Measurements from ENCODE around the gene PRAMEF33.
"Not testable (repeated sequence)": the region's sequence is repeated elsewhere in the genome, so short reads cannot be mapped to it uniquely, and the experiment has no call there.

Gene PRAMEF33

GRCh38 chr1:13303239-13303638 lies at the start of gene PRAMEF33:
PRAMEF33 (plus strand) TSS chr1:13303539; CDS start chr1:13305955, 2,416 bp downstream.
- not testable (repeated sequence) for DNase-seq

- DNase-seq: not testable (repeated sequence)
These were observed 49.4 kb upstream of the PRAMEF33 start, which contains the start of gene PRAMEF5 for GRCh38 chr1:13253898-13254297. PRAMEF5 (plus strand) TSS chr1:13254198; CDS start chr1:13259269, 5,071 bp downstream.

- DNase-seq: not testable (repeated sequence)
These were observed 38.2 kb upstream of the PRAMEF33 start for GRCh38 chr1:13265124-13265523.

- DNase-seq: not testable (repeated sequence)
These were observed 26.3 kb upstream of the PRAMEF33 start for GRCh38 chr1:13277016-13277415.

GRCh38 chr1:13279617-13280016 lies 23.7 kb upstream of the PRAMEF33 start:
- DNase-seq: not testable (repeated sequence)

- DNase-seq: not testable (repeated sequence)
These were observed 18.3 kb upstream of the PRAMEF33 start, which contains the start of gene PRAMEF8 for GRCh38 chr1:13285037-13285436. PRAMEF8 (minus strand) TSS chr1:13285137; CDS start chr1:13284091, 1,046 bp downstream.

- DNase-seq: not testable (repeated sequence)
These were observed 14.3 kb upstream of the PRAMEF33 start for GRCh38 chr1:13289030-13289429.

GRCh38 chr1:13297216-13297931 lies 6.0 kb upstream of the PRAMEF33 start:
- not testable (repeated sequence) for DNase-seq

- not testable (repeated sequence) for DNase-seq
These were observed 4.6 kb upstream of the PRAMEF33 start for GRCh38 chr1:13298699-13299098.

GRCh38 chr1:13302197-13302596 lies 1.1 kb upstream of the PRAMEF33 start:
- not testable (repeated sequence) for DNase-seq

GRCh38 chr1:13315281-13315680 lies 11.9 kb downstream of the PRAMEF33 start, which contains the start of gene PRAMEF15:
PRAMEF15 (plus strand) TSS chr1:13315581; CDS start chr1:13318408, 2,827 bp downstream.
- DNase-seq: not testable (repeated sequence)

- not testable (repeated sequence) for DNase-seq
These were observed 39.2 kb downstream of the PRAMEF33 start for GRCh38 chr1:13342496-13342895.

GRCh38 chr1:13347034-13347433 lies 43.7 kb downstream of the PRAMEF33 start, which contains the start of gene PRAMEF14:
PRAMEF14 (minus strand) TSS chr1:13347134; CDS start chr1:13345314, 1,820 bp downstream.
- not testable (repeated sequence) for DNase-seq

- not testable (repeated sequence) for DNase-seq
These were observed 50.1 kb downstream of the PRAMEF33 start for GRCh38 chr1:13353476-13353875.

- DNase-seq: not testable (repeated sequence)
These were observed 51.1 kb downstream of the PRAMEF33 start for GRCh38 chr1:13354475-13354874.

- DNase-seq: peak; percentile 6
These were observed 53.4 kb downstream of the PRAMEF33 start for GRCh38 chr1:13356774-13357173.

Data from fibroblast of skin of right quadriceps (primary cell).